Heart right ventricle (tissue), 16 donors: ENCODE measurements around the gene LRRC45. TPM values are rescaled to one million over a fixed set of nuclear protein-coding genes. Genes with fewer than 3 reads are reported as not detected.
A peak's percentile ranks its signal among the peaks of the same experiment; 100 is the strongest.

Source experiments
- ATAC-seq, 8 donors: fragments of 200-7000 bp; cut with Tn5 transposase; one replicate each; pipeline ENCODE4 v1.9.1; 2020; ENCODE audit warnings: mild to moderate bottlenecking in 8 of 8, moderate library complexity in 8 of 8, moderate number of reproducible peaks in 1 of 8
- DNase-seq, 2 donors: peaks; one replicate each; pipeline ENCODE4 v3.0.0-alpha.2; 2020
- H3K27ac ChIP-seq, 10 donors: fragments of 200-600 bp; sonication (generic) in 2 of 10; one replicate each; pipeline versions ENCODE4 v1.5.0 to v1.8.0; 2020 to 2022; ENCODE audit warnings: mild to moderate bottlenecking in 3 of 10
- H3K27me3 ChIP-seq, 7 donors: fragments of 200-600 bp; one replicate each; pipeline ENCODE4 v1.8.0; 2021 to 2022; ENCODE audit warnings: mild to moderate bottlenecking in 2 of 7
- H3K36me3 ChIP-seq, 9 donors: fragments of 200-600 bp; sonication (generic) in 1 of 9; one replicate each; pipeline versions ENCODE4 v1.5.0 to v1.8.0; 2020 to 2022; ENCODE audit warnings: mild to moderate bottlenecking in 2 of 9
- H3K4me1 ChIP-seq, 9 donors: fragments of 200-600 bp; sonication (generic) in 1 of 9; one replicate each; pipeline versions ENCODE4 v1.5.0 to v1.8.0; 2020 to 2022; ENCODE audit warnings: mild to moderate bottlenecking in 4 of 9
- H3K4me3 ChIP-seq, 10 donors: fragments of 200-600 bp; sonication (generic) in 2 of 10; one replicate each; pipeline versions ENCODE4 v1.5.0 to v1.8.0; 2020 to 2022; ENCODE audit warnings: mild to moderate bottlenecking in 7 of 10, moderate library complexity in 2 of 10
- H3K9me3 ChIP-seq, 11 donors: fragments of 200-600 bp in 10 of 11; sonication (generic) in 2 of 11; one replicate each; pipeline versions ENCODE4 v1.5.0 to v1.8.0; 2013 to 2022; ENCODE audit warnings: mild to moderate bottlenecking in 2 of 11, control low read depth in 1 of 11, moderate library complexity in 1 of 11
- WGBS, 2 donors: extraction: QIAGEN DNeasy Blood & Tissue Kit; methylation state at CpG; one replicate each; pipeline ENCODE4 v1.1.7; 2013; ENCODE audit warnings: inconsistent platforms in 1 of 2; 5-methylcytosine and 5-hydroxymethylcytosine counted together
- intact Hi-C, 10 donors: fragments of 100-400 bp; cut with DNase I; formaldehyde crosslinking; loops; one replicate each; pipeline versions ENCODE4 v1.11.1 to v1.14.2; 2022
- polyA plus RNA-seq, 2 donors: library from polyadenylated mRNA; stranded (reverse); fragments of 200-250 nt; gene quantifications; one replicate each; pipeline ENCODE4 v1.2.3, GENCODE V29; 2013
- total RNA-seq, 10 donors: library from RNA; stranded (reverse); fragmentation: NEBNext Ultra II Directional in 3 of 10; extraction: Animal tissue kit (Norgen Biotek cat#: 25700) in 3 of 10; gene quantifications; one replicate each; pipeline versions ENCODE4 v1.2.1 to v1.2.4, GENCODE V29; 2021 to 2023
- TF ChIP-seq, protein P1 (sequence below), 9 donors: fragments of 200-600 bp; sonication (generic) in 2 of 9; IDR thresholded peaks; one replicate each; pipeline versions ENCODE4 v1.5.0 to v1.8.0; 2021 to 2022; ENCODE audit warnings: antibody characterized with exemption in 9 of 9, mild to moderate bottlenecking in 5 of 9, moderate library complexity in 1 of 9
- donor health status: Arrhythmogenic right ventricular cardiomyopathy.
- donor health status: ischemic (EF 13 %, LVEDD 7.1; RV severe dilation, severe dysfunction).
- donor health status: healthy with polysubstance abuse.
- donor health status: DM: no; HTN: yes; CAD: no.
- donor health status: DM: no; HTN: no; CAD: no.
- donor health status: ischemic (EF 25% LVEDD 6.9; RV normal size, moderate dysfunction).
- donor health status: ischemic (EF 25% LVEDD 5.7; RV mildly dilated, moderate dysfunction).
- donor health status: healthy.
- donor health status: DM: yes; HTN: yes; CAD: no.
- donor health status: Ischemic cardiomyopathy.
- donor health status: ischemic (EF 35%, LVEDD 5.7; RV mildly dilated, moderate dysfunction).
- donor health status: nonischemic (EF 11% LVEDD 7.7; RV severe dilation, severe dysfunction).
- donor health status: DM: yes; HTN: yes; CAD: no.
- donor health status: PGD.
- donor health status: ischemic (EF 29% LVEDD 5.4; RV normal size, mild dysfunction).
- donor health status: nonischemic (EF 23%, LVEDD 6.1; RV moderate dilation, normal function).

The LRRC45 gene
- total and polyA plus RNA-seq, 12 donors, result 2.2 to 10.4 (median 3.5) TPM

DNA sequence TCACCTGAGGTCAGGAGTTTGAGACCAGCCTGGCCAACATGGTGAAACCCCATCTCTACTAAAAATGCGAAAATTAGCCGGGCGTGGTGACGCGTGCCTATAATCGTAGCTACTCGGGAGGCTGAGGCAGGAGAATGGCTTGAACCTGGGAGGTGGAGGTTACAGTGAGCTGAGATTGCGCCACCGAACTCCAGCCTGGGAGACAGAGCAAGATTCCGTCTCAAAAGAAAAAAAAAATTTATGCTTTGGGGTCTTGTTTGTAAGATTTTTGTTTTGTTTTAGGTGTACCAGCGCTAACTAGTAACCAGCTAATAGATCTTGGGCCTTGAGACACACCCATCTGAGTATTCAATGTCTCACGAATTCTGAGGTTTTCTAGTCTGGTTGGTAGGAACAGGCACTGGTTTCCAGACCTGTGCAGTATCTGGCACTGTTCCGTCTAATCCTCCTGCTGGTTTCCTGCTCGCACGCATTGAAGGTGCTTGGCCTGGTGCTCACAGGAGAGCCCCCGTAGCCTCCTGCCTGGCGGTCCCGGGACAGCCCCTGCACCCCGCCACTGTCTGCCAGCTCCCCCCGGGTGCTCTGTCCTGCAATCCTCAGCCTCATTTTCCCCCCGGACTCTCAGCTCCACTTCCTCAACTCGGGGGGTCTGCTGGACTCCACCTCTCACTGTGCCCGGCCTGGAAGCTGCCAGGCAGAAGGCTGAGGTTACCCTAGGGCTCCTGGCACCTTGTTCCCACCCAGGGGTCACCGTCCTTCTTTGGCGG, 53.1 kb downstream of the LRRC45 start:
- Histone ChIP-seq H3K27me3 (no peaks in the 10 kb centered on the region), H3K27ac (no peak overlapping the region), H3K36me3 (peaks cover 0 to 30% (median 15%) of the 10 kb centered on the region in 9 donors), H3K9me3 (no peaks in the 10 kb centered on the region), H3K4me3 (no peak overlapping the region), H3K4me1 (peaks cover 0 to 6% (median 0%) of the 10 kb centered on the region in 9 donors)
- ATAC-seq (no peak), DNase-seq (no peak)
- TF ChIP-seq, protein P1, sequence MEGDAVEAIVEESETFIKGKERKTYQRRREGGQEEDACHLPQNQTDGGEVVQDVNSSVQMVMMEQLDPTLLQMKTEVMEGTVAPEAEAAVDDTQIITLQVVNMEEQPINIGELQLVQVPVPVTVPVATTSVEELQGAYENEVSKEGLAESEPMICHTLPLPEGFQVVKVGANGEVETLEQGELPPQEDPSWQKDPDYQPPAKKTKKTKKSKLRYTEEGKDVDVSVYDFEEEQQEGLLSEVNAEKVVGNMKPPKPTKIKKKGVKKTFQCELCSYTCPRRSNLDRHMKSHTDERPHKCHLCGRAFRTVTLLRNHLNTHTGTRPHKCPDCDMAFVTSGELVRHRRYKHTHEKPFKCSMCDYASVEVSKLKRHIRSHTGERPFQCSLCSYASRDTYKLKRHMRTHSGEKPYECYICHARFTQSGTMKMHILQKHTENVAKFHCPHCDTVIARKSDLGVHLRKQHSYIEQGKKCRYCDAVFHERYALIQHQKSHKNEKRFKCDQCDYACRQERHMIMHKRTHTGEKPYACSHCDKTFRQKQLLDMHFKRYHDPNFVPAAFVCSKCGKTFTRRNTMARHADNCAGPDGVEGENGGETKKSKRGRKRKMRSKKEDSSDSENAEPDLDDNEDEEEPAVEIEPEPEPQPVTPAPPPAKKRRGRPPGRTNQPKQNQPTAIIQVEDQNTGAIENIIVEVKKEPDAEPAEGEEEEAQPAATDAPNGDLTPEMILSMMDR (IDR thresholded peaks at IDR 0.05), result no peak
- 82 to 83% methylated on average over 25 of the region's 25 CpGs for WGBS, 2 donors
- intact Hi-C loops, result no loop called here

DNA sequence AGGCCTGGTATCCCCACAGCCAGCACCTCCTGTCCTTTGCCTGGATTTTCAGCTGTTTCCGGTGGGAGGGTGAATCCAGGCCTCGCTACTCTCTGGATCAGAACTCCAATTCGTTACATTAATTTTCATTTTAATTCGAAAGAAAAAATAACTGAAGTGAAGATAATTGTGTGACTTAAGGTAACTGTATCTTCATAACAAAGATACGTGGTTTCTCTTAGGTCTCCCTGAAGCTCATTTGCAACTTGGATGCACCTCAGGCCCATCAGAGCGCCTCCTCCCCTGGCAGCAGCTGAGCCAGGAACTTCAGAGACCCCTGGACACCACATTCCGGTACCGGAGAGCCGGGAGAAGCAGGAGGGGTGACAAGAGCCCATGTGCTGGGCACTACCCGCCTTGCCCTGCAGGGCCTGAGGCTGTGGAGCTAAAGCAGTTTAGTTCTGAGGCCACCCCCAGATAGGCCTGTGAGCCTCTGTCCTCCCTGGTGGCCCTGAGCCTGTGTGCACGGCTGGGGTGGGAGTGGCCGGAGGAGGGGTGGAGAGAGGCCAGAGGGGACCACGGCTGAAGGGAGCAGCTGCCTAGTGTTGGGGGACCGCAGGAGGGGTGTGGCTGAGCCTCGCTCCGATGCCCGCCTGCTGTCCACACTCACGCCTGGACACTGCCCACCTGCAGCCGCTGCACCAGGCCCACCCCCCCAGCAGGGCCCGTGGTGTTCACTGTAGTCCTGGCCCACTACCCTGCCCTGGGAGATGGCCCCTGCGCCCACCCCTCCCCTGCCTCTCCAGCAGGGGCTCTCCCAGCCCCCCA, 53.9 kb downstream of the LRRC45 start:
- WGBS, 2 donors, result 70% methylated on average over 20 to 21 of the region's 21 CpGs
- TF ChIP-seq, protein P1 (IDR thresholded peaks at IDR 0.05), result no peak
- Histone ChIP-seq H3K4me1 (peaks cover 0 to 6% (median 0%) of the 10 kb centered on the region in 9 donors), H3K27ac (no peak overlapping the region), H3K4me3 (no peak overlapping the region), H3K9me3 (no peaks in the 10 kb centered on the region), H3K27me3 (no peaks in the 10 kb centered on the region), H3K36me3 (peaks cover 0 to 37% (median 19%) of the 10 kb centered on the region in 9 donors)
- peak in 7 of 8 donors; percentile 19 to 44 (median 31) for ATAC-seq
- intact Hi-C loops, result no loop called here
- no peak for DNase-seq

- H3K27me3 ChIP-seq, result no peaks in the 10 kb centered on the region
- H3K4me3 ChIP-seq, result no peak overlapping the region
- H3K36me3 ChIP-seq, result peaks cover 0 to 45% (median 25%) of the 10 kb centered on the region in 9 donors
- intact Hi-C loops, result no loop called here
- H3K4me1 ChIP-seq, result peaks cover 0 to 6% (median 0%) of the 10 kb centered on the region in 9 donors
- ATAC-seq (peak in 7 of 8 donors; percentile 16 to 69 (median 46)), DNase-seq (no peak)
- TF ChIP-seq, protein P1 (IDR thresholded peaks at IDR 0.05), result peak in 1 of 9 donors; percentile 17
- no peak overlapping the region for H3K27ac ChIP-seq
- 63 to 65% methylated on average over 28 of the region's 28 CpGs for WGBS, 2 donors
- H3K9me3 ChIP-seq, result no peaks in the 10 kb centered on the region
These were observed 54.7 kb downstream of the LRRC45 start for GRCh38 chr17:82077617-82078358.

- no peak for DNase-seq
- WGBS, 2 donors, result 93 to 95% methylated on average over 18 of the region's 18 CpGs
- no peak overlapping the region for H3K4me3 ChIP-seq
- H3K27ac ChIP-seq, result no peak overlapping the region
- no peak for ATAC-seq
- TF ChIP-seq, protein P1 (IDR thresholded peaks at IDR 0.05), result no peak
- no peaks in the 10 kb centered on the region for H3K9me3 ChIP-seq
- H3K27me3 ChIP-seq, result no peaks in the 10 kb centered on the region
- peaks cover 0 to 52% (median 31%) of the 10 kb centered on the region in 9 donors for H3K36me3 ChIP-seq
- peaks cover 0 to 6% (median 0%) of the 10 kb centered on the region in 9 donors for H3K4me1 ChIP-seq
- intact Hi-C loops, result no loop called here
These were observed 55.3 kb downstream of the LRRC45 start for GRCh38 chr17:82078433-82078832.
